GM18867 (cell line): ENCODE data around the gene MDFIC2.
"Not testable (repeated sequence)": the region's sequence is repeated elsewhere in the genome, so short reads cannot be mapped to it uniquely, and the experiment has no call there.

Experiments
- ATAC-seq: cut with Tn5 transposase; IDR thresholded peaks from one replicate; pipeline ENCODE4 v1.9.1; 2021; ENCODE audit warnings: mild to moderate bottlenecking, moderate library complexity; ENCODE audit not compliant: unreplicated experiment

The MDFIC2 gene

DNA sequence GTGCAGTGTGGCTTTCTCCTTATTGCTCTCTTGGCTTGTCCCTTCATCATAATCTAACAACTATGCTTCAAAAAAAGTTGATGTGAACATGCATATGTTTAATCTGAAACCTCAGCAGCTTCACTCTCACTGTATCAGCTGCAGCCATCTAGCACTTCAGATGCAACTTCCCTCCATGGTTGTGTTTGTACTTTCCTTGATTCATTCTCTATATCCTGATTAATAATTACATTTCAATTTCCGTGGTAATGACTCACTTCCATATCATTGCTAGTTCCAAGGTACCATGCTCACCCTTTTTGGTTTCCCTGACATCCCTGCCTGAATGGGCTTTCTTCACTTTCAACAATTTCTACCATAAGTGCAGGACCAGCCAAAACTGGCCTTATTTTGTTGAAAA, 51.2 kb downstream of the MDFIC2 start:
- ATAC-seq = no peak

DNA sequence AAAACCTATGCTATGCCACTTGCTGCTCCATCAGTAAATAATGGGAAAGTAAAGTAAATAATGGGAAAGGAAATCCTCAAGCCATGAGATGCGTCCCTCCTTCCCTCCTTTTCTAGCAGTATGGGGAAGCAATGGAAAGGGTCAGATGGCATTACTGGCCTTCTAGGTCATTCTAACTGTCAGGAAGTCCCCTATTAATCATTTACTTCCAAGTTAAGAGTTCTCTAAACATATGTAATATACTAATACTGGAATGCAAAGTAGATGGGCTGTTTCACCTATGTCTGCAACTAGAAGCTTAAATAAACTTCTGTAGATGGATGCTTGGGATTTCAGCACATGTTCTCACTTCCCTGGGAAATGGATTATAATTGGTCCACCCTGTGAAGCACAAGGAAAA, 55.9 kb downstream of the MDFIC2 start:
- no peak for ATAC-seq

DNA sequence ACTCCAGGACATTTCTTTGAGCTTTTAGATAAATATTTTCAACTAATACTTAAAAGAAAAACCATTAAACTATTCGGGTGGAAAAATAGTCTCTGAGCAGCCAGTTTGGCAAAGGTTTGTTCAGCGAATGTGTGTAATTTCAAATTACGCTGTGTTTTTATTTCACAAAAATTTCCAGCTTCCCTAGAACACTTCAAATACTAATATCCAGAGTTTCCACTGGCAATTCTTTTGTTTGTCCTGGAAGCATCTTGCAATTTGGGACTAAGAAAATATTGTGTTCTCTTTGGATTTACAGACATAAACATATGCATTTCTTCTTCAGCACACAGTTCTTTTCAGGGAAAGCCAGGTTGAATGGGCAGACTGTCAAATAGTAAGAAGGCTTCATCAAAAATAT, 61.9 kb downstream of the MDFIC2 start:
- no peak for ATAC-seq

DNA sequence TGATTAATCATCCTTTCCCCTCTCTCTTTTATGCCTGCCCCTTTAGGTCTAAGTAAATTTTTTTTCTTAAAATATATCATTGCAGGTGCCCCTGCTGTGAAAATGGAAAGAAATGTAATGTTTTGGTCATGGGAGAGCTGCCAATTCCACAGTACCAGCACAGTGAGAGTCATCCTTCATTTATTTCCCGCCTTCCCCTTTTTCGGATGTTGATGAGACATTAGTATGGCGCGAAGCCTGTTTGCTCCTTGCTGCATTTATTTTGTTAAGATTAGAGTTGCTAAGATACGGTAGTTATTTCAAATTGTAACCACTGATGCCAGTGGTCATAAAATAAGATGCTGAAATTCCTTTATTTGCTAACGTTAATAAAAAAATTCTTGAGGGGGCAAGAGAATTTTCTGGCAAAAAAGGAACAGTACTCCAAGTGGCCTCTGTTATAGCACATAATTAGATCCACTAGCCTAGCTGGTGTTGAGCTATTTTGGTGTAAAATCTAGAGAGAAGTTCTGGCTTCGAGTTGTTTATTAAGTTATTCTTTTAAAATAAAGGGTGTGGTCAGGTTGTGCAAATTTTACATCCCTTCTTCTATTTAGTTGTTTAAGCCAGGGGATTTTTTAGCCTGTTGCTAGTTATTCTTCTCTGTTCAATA, 62.8 kb downstream of the MDFIC2 start:
- ATAC-seq = no peak

DNA sequence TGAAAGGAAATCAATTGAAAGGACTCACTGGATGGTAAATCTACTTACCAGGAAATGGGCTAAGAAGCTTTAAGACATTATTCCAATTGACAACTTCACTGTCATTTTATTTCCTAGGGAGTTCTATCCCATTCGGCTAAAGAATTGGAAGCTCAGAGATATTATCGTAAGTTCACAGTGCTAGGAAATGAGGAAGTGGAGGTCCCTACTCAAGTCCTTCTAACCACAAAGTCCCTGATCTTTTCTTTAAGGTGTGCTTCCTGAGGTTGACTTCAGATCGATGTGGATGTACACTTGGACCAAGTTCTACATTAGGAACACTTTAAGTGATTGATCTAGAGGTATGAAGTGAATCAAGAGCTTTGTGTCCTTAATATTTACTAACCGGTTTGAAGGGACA, 63.6 kb downstream of the MDFIC2 start:
- ATAC-seq = no peak

DNA sequence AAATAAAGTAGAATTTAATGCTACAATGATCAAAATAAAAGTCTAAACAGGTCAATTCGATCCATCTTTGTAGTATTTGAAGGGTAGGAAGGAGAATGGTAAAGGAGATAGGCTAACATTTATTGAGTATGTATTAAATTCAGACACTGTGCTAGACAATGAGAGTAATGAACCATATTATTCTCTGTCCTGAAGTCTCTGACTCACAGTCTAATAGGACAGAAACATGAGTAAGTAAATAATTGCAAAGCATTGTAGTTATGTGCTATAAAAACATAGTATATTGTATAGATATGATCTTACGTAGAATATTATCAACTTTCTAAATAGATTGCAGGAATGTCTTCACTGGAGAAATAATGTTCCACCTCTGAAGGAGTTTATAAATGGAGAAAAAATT, 64.5 kb downstream of the MDFIC2 start:
- ATAC-seq = no peak

DNA sequence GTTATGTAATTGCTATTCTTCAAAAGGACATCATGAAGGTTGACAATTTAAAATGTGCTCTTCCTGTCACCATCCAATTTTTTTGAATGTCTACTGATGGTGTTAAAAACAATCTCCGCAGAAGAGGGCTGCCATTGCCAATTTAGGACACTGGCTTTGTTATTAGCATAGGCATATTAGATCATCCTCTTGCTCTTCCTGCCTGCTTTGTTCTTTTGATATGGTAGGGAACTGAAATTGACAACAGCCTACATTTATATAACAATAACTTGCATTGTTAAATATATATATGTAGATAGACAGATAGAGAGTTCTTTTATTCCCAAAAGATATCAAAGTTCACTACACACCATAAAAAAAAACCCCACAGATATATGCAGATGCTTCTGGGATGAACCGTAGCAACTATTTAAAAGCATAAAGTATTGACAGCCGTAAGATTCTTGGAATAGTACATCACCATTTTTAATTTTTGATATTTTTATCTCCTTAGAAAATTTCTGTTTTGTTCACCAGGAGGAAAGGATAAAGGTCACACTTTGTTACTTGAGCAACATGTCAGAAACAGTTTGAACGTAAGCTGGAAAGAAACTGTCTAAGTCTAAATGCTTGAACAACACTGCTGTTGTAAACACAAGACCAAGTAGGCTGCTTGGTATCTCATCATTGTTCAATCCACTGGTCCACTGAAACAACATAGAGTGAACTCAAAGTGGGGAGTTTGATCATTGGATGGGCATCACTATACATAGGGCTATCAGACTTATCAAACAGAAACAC, 66.5 kb downstream of the MDFIC2 start:
- ATAC-seq = no peak

DNA sequence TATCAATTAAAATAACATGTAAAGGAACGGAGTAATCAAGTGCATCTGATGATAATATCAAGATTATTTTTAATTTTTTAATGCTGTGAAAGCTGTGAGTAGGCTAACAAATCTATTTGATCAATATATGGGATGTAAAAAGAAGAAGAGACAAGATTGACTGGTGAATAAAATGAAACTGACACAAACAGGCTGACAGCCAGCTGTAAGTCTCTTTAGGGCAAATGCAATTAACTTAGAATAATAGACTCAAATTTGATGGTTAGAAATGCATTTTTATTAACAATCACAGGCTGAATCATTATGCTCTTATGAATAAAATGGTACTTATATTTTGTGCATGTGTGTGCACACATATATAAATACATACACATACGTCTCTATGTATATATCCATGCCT, 68.0 kb downstream of the MDFIC2 start:
- ATAC-seq = no peak

DNA sequence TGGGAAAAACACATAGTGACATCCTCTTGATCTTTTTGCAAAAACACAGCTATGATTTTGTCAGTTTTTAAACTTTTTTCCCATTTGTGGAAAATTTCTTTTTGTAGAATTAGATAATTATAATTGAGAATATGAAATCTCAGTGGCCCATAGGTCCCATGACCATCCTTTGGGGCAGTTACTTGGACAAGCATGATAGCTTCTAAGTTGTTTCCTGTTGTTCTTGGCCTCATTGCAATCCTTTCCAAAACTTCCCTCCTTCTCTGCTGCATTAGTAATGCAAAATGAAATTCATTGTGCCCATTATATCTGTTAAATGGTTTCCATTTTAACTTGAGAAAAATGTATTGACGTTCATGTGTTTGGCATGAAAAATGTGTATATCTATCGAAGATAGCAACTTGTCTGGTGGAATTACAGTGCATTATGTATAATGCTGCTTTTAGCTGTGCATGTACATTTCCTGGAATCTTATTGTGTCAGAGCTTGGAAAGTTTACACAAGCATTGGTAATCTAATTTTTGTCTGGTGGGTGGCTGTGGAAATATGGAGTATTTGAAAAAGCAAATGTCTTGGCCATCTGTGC, 70.0 kb downstream of the MDFIC2 start:
- no peak for ATAC-seq

DNA sequence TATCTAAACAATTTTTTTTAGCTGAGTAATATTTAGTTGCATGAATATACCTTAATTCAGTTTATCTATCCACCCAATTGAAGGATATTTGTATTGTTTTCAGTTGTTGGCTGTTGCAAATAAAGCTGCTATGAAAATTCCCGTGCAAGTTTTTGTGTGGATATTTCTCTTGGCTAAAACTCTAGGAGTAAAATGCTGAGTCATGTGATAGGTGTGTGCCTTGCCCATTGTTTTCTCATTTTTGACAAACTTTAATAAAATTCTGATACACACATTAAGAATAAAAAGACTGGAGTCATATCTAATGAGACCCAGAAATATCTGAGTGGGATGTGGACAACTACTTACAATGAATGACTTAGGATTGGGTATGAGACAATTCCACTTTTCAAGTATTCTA, 78.6 kb downstream of the MDFIC2 start:
- ATAC-seq = no peak

DNA sequence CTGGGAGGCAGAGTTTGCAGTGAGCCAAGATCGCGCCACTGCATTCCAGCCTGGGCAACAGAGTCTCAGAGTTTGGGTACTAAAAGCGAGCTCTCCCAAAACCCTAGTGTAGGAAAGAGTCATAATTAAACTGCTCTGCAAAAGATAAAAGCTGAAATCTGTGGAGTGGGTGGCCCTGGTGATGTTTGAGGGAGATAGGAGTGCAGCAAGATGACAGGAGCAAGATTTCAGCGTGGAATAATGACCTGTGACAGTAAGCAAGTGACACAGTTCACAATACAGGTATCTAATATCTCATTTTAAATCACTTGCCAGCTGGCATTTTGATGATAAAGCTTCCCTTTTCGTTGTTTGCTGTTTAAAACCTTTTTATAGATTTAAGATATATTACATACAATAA, 79.3 kb downstream of the MDFIC2 start:
- ATAC-seq = no peak

DNA sequence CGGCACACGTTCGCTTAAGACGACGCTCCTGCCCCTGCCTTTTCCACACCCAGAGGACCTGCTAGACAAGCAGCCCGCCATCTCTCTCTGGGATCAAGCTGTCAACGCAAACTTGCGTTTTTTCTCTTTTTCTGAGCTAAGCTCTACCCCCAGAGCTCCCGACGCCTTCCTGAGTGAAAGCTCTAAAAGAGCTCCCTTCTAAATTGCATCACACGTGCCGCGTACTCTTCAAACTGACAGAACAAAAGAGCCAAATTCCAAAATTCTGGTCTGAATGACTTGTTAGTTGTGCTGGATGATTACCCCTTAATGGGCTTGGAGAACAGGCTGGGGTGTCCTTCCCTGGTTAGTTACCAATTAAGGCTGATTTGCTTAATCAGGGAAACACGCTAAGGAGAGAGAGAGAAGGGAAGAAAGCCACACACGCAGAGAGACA, 81.2 kb downstream of the MDFIC2 start:
- ATAC-seq = no peak

DNA sequence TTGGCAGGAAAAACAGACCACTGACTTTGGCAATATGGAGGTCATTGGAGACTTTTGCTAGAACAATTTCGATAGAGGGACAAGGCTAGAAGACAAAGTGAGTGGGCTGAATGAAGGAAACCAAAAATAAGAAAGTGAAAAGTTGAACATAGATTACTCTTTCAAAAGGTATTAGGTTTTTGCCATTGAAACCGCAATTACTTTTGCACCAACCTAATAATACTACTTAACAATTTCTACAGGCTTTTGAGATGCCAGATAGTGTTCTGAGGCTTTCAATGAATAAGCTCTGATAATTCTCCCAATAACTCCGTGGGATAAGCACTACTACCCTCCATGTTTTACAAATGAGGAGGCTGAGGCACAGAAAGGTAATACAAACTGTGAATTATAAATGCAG, 85.0 kb downstream of the MDFIC2 start:
- no peak for ATAC-seq

DNA sequence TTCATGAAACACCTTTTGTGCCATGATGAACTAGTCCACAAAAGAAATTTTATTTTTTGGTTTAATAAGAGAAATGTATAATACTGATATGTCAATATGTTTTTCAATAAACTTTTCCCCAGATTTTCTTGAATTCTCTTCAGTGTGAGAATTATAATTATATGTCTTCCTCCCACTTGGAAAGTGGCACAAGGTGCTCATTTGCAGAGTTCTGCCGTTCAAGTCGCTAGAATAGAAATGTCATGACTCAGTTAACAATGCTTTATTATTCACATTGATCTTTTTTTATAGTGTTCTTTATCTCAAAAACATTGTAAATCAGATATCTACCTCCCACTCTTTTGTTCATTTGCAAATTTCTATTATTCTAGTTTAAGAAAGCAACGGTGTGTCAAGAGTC, 87.3 kb downstream of the MDFIC2 start:
- ATAC-seq = no peak

DNA sequence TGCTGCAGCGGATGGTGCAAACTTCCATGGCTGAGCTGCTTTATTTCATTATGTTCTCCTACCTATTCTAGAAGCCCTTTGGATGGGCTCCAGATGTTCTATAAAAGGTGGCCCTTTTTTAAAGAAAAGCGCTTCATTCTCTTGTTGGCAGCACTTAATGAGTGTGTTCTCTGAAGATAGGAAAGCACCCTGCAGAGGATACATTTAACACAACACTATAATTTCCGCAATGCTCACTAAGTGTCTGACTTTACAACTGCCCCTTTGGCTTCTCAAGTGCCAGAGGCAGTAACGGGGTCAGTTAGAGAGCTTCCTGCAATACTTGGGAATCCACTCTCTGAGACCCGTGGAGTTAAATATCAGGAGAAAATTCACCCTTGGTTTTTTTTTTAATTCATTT, 88.1 kb downstream of the MDFIC2 start:
- ATAC-seq = no peak

DNA sequence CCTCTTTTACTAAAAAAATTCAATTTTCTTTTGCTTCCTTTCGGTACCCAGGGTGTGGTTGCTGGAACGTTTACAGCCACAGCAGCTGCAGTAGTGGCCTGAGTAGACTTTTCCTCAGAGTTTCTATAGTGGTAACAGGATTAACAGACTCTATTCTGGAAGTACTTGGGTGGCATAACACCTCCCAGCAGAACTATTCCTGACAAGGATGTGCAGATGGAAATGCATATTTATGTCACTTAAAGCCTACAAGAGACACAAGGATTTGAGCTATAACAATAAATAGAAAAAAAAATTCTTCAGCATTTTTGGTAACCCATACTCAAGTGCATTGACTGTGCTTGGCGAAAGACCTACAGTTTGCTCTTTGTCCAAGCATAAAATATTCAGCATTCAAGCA, 94.0 kb downstream of the MDFIC2 start:
- ATAC-seq = no peak

DNA sequence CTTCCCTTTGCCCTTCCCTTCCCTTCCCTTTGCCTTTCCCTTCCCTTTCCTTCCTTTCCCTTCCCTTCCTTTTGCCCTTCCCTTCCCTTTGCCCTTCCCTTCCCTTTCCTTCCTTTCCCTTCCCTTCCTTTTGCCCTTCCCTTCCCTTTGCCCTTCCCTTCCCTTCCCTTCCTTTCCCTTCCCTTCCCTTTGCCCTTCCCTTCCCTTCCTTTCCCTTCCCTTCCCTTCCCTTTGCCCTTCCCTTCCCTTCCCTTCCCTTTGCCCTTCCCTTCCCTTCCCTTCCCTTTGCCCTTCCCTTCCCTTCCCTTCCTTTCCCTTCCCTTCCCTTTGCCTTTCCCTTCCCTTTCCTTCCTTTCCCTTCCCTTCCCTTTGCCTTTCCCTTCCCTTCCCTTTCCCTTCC, 101.2 kb downstream of the MDFIC2 start:
- not testable (repeated sequence) for ATAC-seq

DNA sequence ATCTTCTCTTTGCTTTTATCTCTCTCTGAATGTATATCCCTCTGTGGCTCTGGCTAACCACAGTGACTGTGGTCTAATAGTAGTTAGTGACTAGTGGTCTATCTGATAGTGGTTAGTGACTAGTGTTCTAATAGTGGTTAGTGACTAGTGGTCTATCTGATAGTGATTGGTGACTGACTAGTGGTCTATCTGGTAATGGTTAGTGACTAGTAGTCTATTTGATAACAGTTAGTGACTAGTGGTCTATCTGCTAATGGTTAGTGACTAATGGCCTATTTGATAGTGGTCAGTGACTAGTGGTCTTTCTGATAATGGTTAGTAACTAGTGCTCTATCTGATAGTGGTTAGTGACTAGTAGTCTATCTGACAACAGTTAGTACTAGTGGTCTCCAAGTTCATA, 110.5 kb downstream of the MDFIC2 start:
- no peak for ATAC-seq

DNA sequence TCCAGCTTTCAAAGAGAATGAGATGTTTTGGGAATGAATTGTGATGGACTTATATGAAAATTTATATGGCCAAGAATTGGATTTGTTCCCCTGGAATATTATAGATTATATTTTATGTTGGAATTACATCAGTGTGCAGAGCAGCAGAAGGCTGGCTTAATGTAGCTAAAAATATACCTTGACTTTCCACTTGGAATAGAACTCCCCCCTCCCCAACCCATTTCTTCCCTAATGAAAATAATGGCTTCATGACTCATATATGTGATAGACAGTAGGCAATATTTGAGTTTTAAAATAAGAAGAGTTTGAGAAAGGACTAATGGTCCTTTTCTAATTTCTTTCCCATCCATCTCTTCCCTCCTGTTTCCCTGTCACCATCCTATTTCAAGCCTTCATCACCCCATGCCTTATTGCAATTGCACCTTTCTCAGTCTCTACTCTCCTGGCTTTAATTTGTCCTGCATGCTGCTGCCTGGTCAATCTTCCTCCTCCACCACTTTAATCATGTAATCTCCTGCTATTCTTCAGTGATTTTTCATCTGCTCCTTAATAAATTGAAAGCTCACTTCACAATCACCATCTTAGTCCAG, 122.5 kb downstream of the MDFIC2 start:
- ATAC-seq = no peak

DNA sequence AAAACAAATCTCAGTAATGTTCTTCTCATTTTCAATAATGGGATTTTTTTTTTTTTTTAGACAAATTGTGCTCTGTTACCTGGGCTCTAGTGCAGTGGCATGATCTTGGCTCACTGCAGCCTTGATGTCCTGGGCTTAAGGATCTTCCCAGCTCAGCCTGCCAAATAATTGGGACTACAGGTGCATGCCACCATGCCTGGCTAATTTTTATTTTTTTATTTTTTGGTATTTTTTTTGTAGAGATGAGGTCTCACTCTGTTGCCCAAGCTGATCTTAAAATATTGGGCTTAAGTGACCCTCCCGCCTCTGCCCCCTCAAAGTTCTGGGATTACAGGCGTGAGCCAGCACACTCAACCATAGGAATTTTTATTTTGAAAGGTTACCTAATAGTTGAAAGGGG, 126.2 kb downstream of the MDFIC2 start:
- no peak for ATAC-seq

DNA sequence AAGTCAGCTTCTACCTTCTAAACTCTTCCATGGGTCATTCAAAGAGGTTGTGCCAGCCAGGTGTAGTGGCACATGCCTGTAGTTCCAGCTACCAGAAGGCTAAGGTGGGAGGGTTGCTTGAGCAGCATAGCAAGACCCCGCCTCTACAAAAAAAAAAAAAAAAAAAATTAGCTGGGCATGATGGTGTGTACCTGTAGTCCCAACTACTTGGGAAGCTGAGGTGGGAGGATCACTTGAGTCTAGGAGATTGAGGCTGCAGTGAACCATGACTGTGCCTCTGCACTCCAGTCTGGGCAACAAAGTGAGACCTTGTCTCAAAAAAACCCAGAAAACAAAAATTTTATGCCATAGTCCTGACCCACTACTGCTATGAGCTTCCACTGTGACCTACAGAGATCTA, 126.8 kb downstream of the MDFIC2 start:
- ATAC-seq = no peak
